GM12878 (cell line): ENCODE data around the gene FOXD1. TPM values are rescaled to one million over a fixed set of nuclear protein-coding genes. Genes with fewer than 3 reads are reported as not detected.

Source experiments
- ATAC-seq: fragments of 200-7000 bp; cut with Tn5 transposase; 3 replicates; pipeline ENCODE4 v1.9.1; 2020; ENCODE audit warnings: mild to moderate bottlenecking, moderate library complexity
- BruUV-seq: library from RNA; stranded (reverse); fragments of 400-500 nt; replicated peaks from 2 replicates; lab custom pipeline; 2021; lab: Mats Ljungman, UMichigan
- CTCF ChIA-PET: fragments of 300-600 bp; sonication (Branson Sonifier 250); formaldehyde crosslinking; extraction: SDS; loops from one replicate; lab custom pipeline; 2021; ENCODE audit warnings: inconsistent platforms; lab: Yijun Ruan, JAX
- POLR2A ChIA-PET: fragments of 350-600 bp; formaldehyde crosslinking; extraction: SDS; loops from one replicate; lab custom pipeline; 2021; ENCODE audit warnings: inconsistent platforms; lab: Charles Lee
- RAD21 ChIA-PET: fragments of 300-600 bp; sonication (Branson Sonifier 250); formaldehyde crosslinking; loops from one replicate; lab custom pipeline; 2023; ENCODE audit warnings: antibody characterized with exemption; ENCODE audit not compliant: unreplicated experiment; lab: Charles Lee
- SMC1A ChIA-PET: fragments of 300-600 bp; sonication (Branson Sonifier 250); formaldehyde crosslinking; loops from one replicate; lab custom pipeline; 2023; ENCODE audit not compliant: unreplicated experiment, uncharacterized antibody; lab: Charles Lee
- DNase-seq: peaks from one replicate; pipeline ENCODE4 v3.0.0-alpha.2; 2011; ENCODE audit warnings: low read depth, low spot score
- FAIRE-seq: peaks from 3 replicates; lab custom pipeline; 2011; peaks lifted over from hg19 to GRCh38; lab: Jason Lieb, UNC
- H2AFZ ChIP-seq: 2 replicates; pipeline ENCODE4 v1.6.0; 2011; ENCODE audit warnings: low read depth, low read length, control low read depth; ENCODE audit not compliant: control insufficient read depth
- H3K27ac ChIP-seq: 2 replicates; pipeline ENCODE4 v1.5.1; 2011; ENCODE audit warnings: control low read depth; ENCODE audit not compliant: control insufficient read depth, insufficient read depth
- H3K27me3 ChIP-seq, 2 experiments: replicated peaks in 1 of 2; 2 replicates each; pipeline versions ENCODE4 v1.6.0 to v1.6.1; 2011; ENCODE audit warnings: low read length in 1 of 2; ENCODE audit not compliant: control insufficient read depth in 2 of 2, insufficient read depth in 2 of 2
- H3K36me3 ChIP-seq, 2 experiments: 2 replicates each; pipeline ENCODE4 v1.5.1; 2011; ENCODE audit warnings: low read length in 1 of 2; ENCODE audit not compliant: control insufficient read depth in 2 of 2, insufficient read depth in 2 of 2
- H3K4me1 ChIP-seq: 2 replicates; pipeline ENCODE4 v1.6.1; 2011; ENCODE audit warnings: mild to moderate bottlenecking, low read length, moderate library complexity, mixed read lengths; ENCODE audit not compliant: control insufficient read depth, insufficient read depth
- H3K4me2 ChIP-seq: 2 replicates; pipeline ENCODE4 v1.6.0; 2011; ENCODE audit warnings: control low read depth; ENCODE audit not compliant: control insufficient read depth, insufficient read depth
- H3K4me3 ChIP-seq: fragments of 200-600 bp; sonication (generic); 2 replicates; pipeline ENCODE4 v1.5.1; 2016
- H3K79me2 ChIP-seq: 2 replicates; pipeline ENCODE4 v1.6.0; 2011; ENCODE audit warnings: low read length; ENCODE audit not compliant: control insufficient read depth, insufficient read depth
- H3K9ac ChIP-seq: 2 replicates; pipeline ENCODE4 v1.8.0; 2011; ENCODE audit warnings: low read length, control low read depth, mixed read lengths; ENCODE audit not compliant: control insufficient read depth, insufficient read depth
- H3K9me3 ChIP-seq: replicated peaks from 3 replicates; pipeline ENCODE4 v1.5.1; 2011; ENCODE audit warnings: mild to moderate bottlenecking, low read length; ENCODE audit not compliant: control insufficient read depth, insufficient read depth
- H4K20me1 ChIP-seq: 2 replicates; pipeline ENCODE4 v1.6.0; 2011; ENCODE audit not compliant: control insufficient read depth, insufficient read depth
- FOXK2 ChIP-seq: fragments of 450-650 bp; IDR thresholded peaks from 2 replicates; pipeline ENCODE4 v1.6.1; 2017; ENCODE audit warnings: mild to moderate bottlenecking, moderate library complexity
- GABPA ChIP-seq: IDR thresholded peaks from 2 replicates; pipeline ENCODE4 v1.6.1; 2014; ENCODE audit warnings: antibody characterized with exemption, low read depth, mild to moderate bottlenecking, inconsistent platforms
- LARP7 ChIP-seq: fragments of 450-650 bp; IDR thresholded peaks from 2 replicates; pipeline ENCODE4 v1.6.1; 2017; ENCODE audit warnings: mild to moderate bottlenecking
- MXI1 ChIP-seq: fragments of 150-350 bp; IDR thresholded peaks from 2 replicates; pipeline ENCODE4 v1.6.1; 2011; ENCODE audit warnings: low read depth, mild to moderate bottlenecking, inconsistent platforms, low read length, improper control_type of control experiment
- NR2C2 ChIP-seq: IDR thresholded peaks from 2 replicates; pipeline ENCODE4 v1.6.1; 2011; ENCODE audit warnings: borderline replicate concordance, low read depth; ENCODE audit not compliant: control insufficient read depth, insufficient read length
- PBX3 ChIP-seq: IDR thresholded peaks from 2 replicates; pipeline ENCODE4 v1.6.1; 2011; ENCODE audit warnings: mild to moderate bottlenecking, low read depth, low read length, moderate library complexity; ENCODE audit not compliant: insufficient replicate concordance
- PRDM15 ChIP-seq: fragments of 450-650 bp; formaldehyde crosslinking; IDR thresholded peaks from 2 replicates; pipeline ENCODE4 v1.4.0; 2020; ENCODE audit warnings: mild to moderate bottlenecking, moderate library complexity
- SKIL ChIP-seq: fragments of 450-650 bp; IDR thresholded peaks from 2 replicates; pipeline ENCODE4 v1.6.1; 2017; ENCODE audit warnings: mild to moderate bottlenecking, low read depth, inconsistent platforms; ENCODE audit not compliant: poor library complexity, severe bottlenecking
- SMARCA5 ChIP-seq: fragments of 450-650 bp; IDR thresholded peaks from 2 replicates; pipeline ENCODE4 v1.6.1; 2017; ENCODE audit warnings: mild to moderate bottlenecking
- SPI1 ChIP-seq: IDR thresholded peaks from 2 replicates; pipeline ENCODE4 v1.6.1; 2011; ENCODE audit warnings: low read depth, mild to moderate bottlenecking, low read length, moderate library complexity, borderline replicate concordance; ENCODE audit not compliant: insufficient read depth
- SREBF1 ChIP-seq: IDR thresholded peaks from 2 replicates; pipeline ENCODE4 v1.6.1; 2012; ENCODE audit warnings: mild to moderate bottlenecking, low read length
- SRF ChIP-seq, 2 experiments: IDR thresholded peaks; 2 replicates each; pipeline ENCODE4 v1.6.1; 2011; ENCODE audit warnings: low read depth in 2 of 2, low read length in 2 of 2, mild to moderate bottlenecking in 1 of 2, moderate library complexity in 1 of 2
- STAT1 ChIP-seq: fragments of 450-650 bp; conservative IDR thresholded peaks from 2 replicates; pipeline ENCODE4 v1.6.1; 2014; ENCODE audit warnings: antibody characterized with exemption, mild to moderate bottlenecking
- SUPT20H ChIP-seq: IDR thresholded peaks from 2 replicates; pipeline ENCODE4 v1.6.1; 2011; ENCODE audit warnings: low read depth, mild to moderate bottlenecking, low read length, moderate library complexity, borderline replicate concordance; ENCODE audit not compliant: control insufficient read depth
- TCF12 ChIP-seq: IDR thresholded peaks from 2 replicates; pipeline ENCODE4 v1.6.1; 2011; ENCODE audit warnings: low read depth, mild to moderate bottlenecking, low read length
- WGBS: methylation state at CpG from one replicate; pipeline ENCODE4 v1.1.6; 2016; ENCODE audit warnings: low lambda C conversion rate; ENCODE audit not compliant: insufficient replicate concordance, insufficient coverage; ENCODE audit errors: missing lambda C conversion rate; 5-methylcytosine and 5-hydroxymethylcytosine counted together
- in situ Hi-C: fragments of 300-500 bp; cut with MboI; formaldehyde crosslinking; loops from 9 replicates; pipeline ENCODE4 v1.14.3; 2018; ENCODE audit warnings: mixed read lengths
- intact Hi-C: fragments of 100-400 bp; cut with micrococcal nuclease; formaldehyde crosslinking; loops from one replicate; pipeline ENCODE4 v1.14.2; 2022; ENCODE audit not compliant: unreplicated experiment
- polyA plus RNA-seq, 11 experiments: library from polyadenylated mRNA; depleted of rRNA in 4 of 11; unstranded in 6 of 11; stranded (reverse) in 5 of 11; fragments of >200 nt; fragmentation: Nextera tagmentation in 4 of 11; fragmentation: Illumina TruSeq in 1 of 11; extraction: Ambion mirVana in 4 of 11; extraction: Trizol in 1 of 11; gene quantifications; 1 replicate in 1 of 11; 2 replicates in 10 of 11; pipeline versions ENCODE4 v1.2.1 to v1.2.3, GENCODE V29; 2011 to 2016; ENCODE audit warnings: inconsistent platforms in 2 of 11, missing spikeins in 2 of 11, low read depth in 1 of 11
- total RNA-seq, 4 experiments: library from RNA; depleted of rRNA in 3 of 4; stranded (reverse); fragments of >200 nt in 3 of 4; fragmentation: Illumina TruSeq in 1 of 4; extraction: Trizol in 1 of 4; gene quantifications; 2 replicates each; pipeline versions ENCODE4 v1.2.1 to v1.2.3, GENCODE V29; 2013 to 2021

The FOXD1 gene
- total and polyA plus RNA-seq, 10 of the 15 experiments (the other 5 are each of a cell fraction or from before 2014, with no cell fraction given) = not detected

- TF ChIP-seq STAT1 (no peak), SKIL (no peak)
Observed at GRCh38 chr5:73436535-73437100, 12.0 kb downstream of the FOXD1 start (continued).

GRCh38 chr5:73435759-73436534 lies 12.6 kb downstream of the FOXD1 start:
- no peaks in the 10 kb centered on the region for H4K20me1 ChIP-seq
- intact Hi-C loops (no loop called here), in situ Hi-C loops (no loop called here)
- H3K4me3 ChIP-seq = no peak overlapping the region
- ChIA-PET POLR2A (no interaction called here), CTCF (interaction anchor here (1.4 kb wide), 1 partner anchor 19 kb away, joined by 3 read pairs; no protein-coding TSS in a partner anchor), RAD21 (no interaction called here), SMC1A (no interaction called here)
- H3K79me2 ChIP-seq = no peaks in the 10 kb centered on the region
- H3K36me3 ChIP-seq = no peaks in the 10 kb centered on the region
- DNase-seq = no peak
- peaks cover 10 to 20% of the 10 kb centered on the region in 2 experiments for H3K27me3 ChIP-seq
- H3K9ac ChIP-seq = no peak overlapping the region
- no peak for FAIRE-seq
- no peaks in the 10 kb centered on the region for H3K9me3 ChIP-seq
- no peak overlapping the region for H3K27ac ChIP-seq
- H3K4me2 ChIP-seq = no peak overlapping the region
- whole genome bisulfite sequencing = 35% methylated on average over 34 of the region's 35 CpGs
- ATAC-seq = no peak
- no peaks in the 10 kb centered on the region for H3K4me1 ChIP-seq
- BruUV-seq = no TSS peak
- no peak overlapping the region for H2AFZ ChIP-seq
- TF ChIP-seq SRF (IDR thresholded peaks at IDR 0.05; ENCODE audit: low read depth in 2 of 2, low read length in 2 of 2) = no peak
- no peak for TF ChIP-seq PBX3
- no peak for TF ChIP-seq NR2C2
- no peak for TF ChIP-seq TCF12
- TF ChIP-seq SUPT20H = no peak
- TF ChIP-seq SPI1 = no peak
- TF ChIP-seq FOXK2 = no peak
- TF ChIP-seq PRDM15 (CRISPR knock-in tag) = no peak
- TF ChIP-seq SMARCA5 = no peak
- no peak for TF ChIP-seq LARP7
- TF ChIP-seq SREBF1 = no peak
- no peak for TF ChIP-seq GABPA
- TF ChIP-seq MXI1 = no peak
